ENCODE data around the gene RAPH1.

The RAPH1 gene, protein sequence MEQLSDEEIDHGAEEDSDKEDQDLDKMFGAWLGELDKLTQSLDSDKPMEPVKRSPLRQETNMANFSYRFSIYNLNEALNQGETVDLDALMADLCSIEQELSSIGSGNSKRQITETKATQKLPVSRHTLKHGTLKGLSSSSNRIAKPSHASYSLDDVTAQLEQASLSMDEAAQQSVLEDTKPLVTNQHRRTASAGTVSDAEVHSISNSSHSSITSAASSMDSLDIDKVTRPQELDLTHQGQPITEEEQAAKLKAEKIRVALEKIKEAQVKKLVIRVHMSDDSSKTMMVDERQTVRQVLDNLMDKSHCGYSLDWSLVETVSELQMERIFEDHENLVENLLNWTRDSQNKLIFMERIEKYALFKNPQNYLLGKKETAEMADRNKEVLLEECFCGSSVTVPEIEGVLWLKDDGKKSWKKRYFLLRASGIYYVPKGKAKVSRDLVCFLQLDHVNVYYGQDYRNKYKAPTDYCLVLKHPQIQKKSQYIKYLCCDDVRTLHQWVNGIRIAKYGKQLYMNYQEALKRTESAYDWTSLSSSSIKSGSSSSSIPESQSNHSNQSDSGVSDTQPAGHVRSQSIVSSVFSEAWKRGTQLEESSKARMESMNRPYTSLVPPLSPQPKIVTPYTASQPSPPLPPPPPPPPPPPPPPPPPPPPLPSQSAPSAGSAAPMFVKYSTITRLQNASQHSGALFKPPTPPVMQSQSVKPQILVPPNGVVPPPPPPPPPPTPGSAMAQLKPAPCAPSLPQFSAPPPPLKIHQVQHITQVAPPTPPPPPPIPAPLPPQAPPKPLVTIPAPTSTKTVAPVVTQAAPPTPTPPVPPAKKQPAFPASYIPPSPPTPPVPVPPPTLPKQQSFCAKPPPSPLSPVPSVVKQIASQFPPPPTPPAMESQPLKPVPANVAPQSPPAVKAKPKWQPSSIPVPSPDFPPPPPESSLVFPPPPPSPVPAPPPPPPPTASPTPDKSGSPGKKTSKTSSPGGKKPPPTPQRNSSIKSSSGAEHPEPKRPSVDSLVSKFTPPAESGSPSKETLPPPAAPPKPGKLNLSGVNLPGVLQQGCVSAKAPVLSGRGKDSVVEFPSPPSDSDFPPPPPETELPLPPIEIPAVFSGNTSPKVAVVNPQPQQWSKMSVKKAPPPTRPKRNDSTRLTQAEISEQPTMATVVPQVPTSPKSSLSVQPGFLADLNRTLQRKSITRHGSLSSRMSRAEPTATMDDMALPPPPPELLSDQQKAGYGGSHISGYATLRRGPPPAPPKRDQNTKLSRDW
- total RNA-seq = 7.9 to 236 (median 58.0) reads per million in 17 experiments

GRCh38 chr2:203535078-203535783, at the start of gene RAPH1:
Gene RAPH1, minus strand, starts transcription at chr2:203535301. Its CDS starts 39,948 bp downstream, at chr2:203495353.
- DNase-seq = peak; percentile 90 to 96 (median 94)

- peak in 2 of 4 experiments; percentile 31 to 37 for DNase-seq
Measured at GRCh38 chr2:203584784-203585183, 49.7 kb upstream of the RAPH1 start.

GRCh38 chr2:203583701-203584100, 48.6 kb upstream of the RAPH1 start:
- DNase-seq = peak; percentile 51 to 70 (median 58)

DNA sequence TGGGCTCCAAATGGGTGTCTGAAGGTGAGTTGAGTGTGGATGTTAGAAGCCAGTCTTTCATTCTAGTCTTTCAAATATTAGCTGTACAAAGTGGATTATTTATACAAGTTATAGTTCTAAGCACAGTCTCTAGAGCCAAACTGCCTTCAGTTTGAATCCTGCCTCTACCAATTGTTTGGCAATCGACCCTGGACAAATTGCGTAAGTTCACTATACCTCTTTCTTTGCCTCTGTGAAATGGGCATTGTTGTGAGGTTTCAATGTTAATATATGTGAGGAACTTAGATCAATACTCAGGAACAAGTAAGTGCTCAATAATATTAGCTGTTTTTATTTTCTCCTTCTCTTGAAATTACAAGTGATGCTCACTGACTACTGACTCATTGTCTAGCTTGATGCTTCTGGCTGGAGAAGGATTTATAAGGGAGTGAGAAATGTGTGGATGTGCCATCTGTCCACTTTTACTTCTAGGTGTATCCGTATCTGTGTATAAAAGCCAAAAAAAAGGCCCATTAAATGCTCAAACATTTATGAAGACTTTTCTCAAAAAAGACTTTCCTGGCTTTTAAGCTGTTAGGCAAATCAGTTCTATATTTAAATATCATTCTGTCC, 48.1 kb upstream of the RAPH1 start:
- DNase-seq = no peak

DNA sequence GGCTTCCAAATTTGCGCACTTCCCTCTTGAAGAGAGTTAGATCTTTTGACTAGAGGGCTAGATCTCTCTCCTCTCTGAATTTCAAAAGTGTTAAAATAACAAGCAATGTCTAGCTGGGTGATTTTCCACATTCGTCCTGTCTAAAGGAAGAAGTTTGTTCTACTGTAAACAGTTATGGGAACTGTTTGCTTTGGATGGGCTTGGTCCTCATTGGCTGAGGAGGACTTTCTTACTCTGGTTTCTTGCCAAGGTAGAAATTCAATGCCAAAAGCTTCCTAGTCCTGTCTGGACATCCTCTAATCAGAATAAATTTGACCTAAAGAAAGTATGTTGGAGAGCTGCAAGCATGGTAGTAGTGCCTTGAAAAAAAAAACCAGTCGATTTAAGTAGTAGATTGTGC, 47.4 kb upstream of the RAPH1 start:
- DNase-seq = no peak

DNA sequence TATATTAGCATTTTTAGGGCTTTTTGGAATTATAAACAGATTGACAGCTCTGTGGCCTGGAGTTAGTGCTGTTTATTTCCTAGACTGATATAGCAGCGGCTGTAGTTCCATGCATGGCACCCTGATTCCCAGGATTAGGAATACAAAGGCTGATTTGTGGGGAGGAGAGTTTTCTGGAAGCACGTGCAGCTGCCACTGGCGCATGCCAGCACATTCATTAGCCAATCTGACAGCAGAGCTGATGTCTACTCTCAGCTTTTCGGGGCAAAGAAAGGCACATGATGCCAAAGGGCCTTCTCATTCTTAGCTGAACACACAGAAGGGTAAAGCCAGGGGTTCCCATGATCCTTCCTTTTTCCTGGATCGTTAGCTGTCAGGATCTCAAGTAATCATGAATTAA, 45.7 kb upstream of the RAPH1 start:
- DNase-seq = no peak

- DNase-seq = no peak
Measured at GRCh38 chr2:203579730-203580129, 44.6 kb upstream of the RAPH1 start.

- peak; percentile 42 to 64 (median 52) for DNase-seq
Measured at GRCh38 chr2:203578759-203579643, 43.9 kb upstream of the RAPH1 start.

GRCh38 chr2:203574824-203575223, 39.7 kb upstream of the RAPH1 start:
- DNase-seq = no peak

GRCh38 chr2:203572316-203572715, 37.2 kb upstream of the RAPH1 start:
- DNase-seq = no peak

- DNase-seq = no peak
Measured at GRCh38 chr2:203569677-203570316, 34.7 kb upstream of the RAPH1 start.

GRCh38 chr2:203567691-203568090, 32.6 kb upstream of the RAPH1 start:
- DNase-seq = peak in 3 of 4 experiments; percentile 10 to 26 (median 20)

DNA sequence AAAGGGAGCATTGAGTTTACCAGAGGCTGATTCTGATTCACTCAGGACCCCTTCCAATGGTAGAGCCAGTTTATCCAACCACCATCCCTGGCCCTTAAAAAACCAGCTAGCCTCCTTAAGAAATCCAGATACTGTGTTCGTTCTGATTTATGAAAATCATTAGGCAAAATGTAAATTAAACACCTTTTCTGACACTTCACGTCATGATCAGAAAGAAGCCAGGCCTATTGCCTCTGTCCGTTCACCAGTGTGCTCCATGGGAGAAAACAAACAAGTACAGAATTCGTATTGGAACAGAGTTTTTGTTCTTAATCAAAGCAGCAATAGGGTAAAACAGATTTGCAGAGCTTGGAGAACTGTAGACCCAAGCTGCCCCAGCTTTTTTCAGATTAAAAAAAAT, 31.1 kb upstream of the RAPH1 start:
- DNase-seq = no peak

- DNase-seq = no peak
Measured at GRCh38 chr2:203565076-203565475, 30.0 kb upstream of the RAPH1 start.

GRCh38 chr2:203562268-203562667, 27.2 kb upstream of the RAPH1 start:
- no peak for DNase-seq

- DNase-seq = peak in 2 of 4 experiments; percentile 55 to 63
Measured at GRCh38 chr2:203559641-203560040, 24.5 kb upstream of the RAPH1 start.

DNA sequence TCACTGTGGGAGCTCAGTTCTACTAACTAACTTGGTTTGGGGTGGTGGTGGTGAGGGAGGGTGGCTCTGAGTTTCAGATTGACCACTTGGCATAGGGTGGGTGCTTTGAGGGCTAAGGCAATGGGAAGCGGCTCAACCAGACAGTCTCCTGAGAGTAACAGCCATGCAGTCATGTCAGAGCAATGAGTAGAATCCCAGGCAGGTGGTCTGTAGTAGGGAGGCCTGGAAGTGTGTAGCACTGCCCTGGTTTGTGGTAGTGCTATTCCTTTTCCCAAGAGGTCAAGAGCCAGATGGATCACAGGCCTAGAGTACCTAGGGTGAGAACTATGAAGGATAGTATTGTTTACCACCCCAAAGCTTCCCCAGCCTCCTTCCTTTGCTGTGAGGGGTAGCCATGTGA, 18.7 kb upstream of the RAPH1 start:
- DNase-seq = no peak

GRCh38 chr2:203551778-203552177, 16.7 kb upstream of the RAPH1 start:
- DNase-seq = peak; percentile 78 to 80 (median 78)

GRCh38 chr2:203550266-203550665, 15.2 kb upstream of the RAPH1 start:
- peak; percentile 9 to 77 (median 44) for DNase-seq

GRCh38 chr2:203549406-203549805, 14.3 kb upstream of the RAPH1 start:
- no peak for DNase-seq

Data from suppressor macrophage (primary cell).